ENCODE results near the gene STK38L. TPM values are rescaled to one million over a fixed set of nuclear protein-coding genes. Genes with fewer than 3 reads are reported as not detected.

Gene STK38L
- total RNA-seq, 1 donor, result 38.9 TPM

DNA sequence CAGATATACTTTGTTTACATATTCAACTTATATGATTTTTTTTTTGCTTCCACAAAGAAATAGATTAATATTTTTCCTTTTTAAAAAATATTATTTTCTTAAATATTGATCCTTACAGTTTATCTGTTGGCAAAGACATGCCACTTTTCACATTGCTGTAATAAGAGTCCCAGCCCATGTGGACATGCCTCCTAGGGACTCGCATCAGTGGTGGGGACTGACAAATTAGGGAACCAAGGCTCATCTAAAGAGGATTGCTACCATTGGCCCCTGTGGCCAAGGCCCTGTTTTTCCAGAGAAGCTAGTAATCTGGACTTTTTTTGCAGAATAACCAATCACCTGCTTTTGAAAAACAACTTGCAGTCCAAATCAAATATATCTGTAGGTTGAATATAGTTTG lies 60.8 kb downstream of the STK38L start:
- no peak overlapping the region for H3K4me3 ChIP-seq (ENCODE audit: low read depth, low read length)
- TF ChIP-seq, protein P1, sequence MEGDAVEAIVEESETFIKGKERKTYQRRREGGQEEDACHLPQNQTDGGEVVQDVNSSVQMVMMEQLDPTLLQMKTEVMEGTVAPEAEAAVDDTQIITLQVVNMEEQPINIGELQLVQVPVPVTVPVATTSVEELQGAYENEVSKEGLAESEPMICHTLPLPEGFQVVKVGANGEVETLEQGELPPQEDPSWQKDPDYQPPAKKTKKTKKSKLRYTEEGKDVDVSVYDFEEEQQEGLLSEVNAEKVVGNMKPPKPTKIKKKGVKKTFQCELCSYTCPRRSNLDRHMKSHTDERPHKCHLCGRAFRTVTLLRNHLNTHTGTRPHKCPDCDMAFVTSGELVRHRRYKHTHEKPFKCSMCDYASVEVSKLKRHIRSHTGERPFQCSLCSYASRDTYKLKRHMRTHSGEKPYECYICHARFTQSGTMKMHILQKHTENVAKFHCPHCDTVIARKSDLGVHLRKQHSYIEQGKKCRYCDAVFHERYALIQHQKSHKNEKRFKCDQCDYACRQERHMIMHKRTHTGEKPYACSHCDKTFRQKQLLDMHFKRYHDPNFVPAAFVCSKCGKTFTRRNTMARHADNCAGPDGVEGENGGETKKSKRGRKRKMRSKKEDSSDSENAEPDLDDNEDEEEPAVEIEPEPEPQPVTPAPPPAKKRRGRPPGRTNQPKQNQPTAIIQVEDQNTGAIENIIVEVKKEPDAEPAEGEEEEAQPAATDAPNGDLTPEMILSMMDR (IDR thresholded peaks at IDR 0.05; ENCODE audit: insufficient read depth, low read depth, low read length), result no peak
- DNase-seq (ENCODE audit: low read depth), result no peak

DNA sequence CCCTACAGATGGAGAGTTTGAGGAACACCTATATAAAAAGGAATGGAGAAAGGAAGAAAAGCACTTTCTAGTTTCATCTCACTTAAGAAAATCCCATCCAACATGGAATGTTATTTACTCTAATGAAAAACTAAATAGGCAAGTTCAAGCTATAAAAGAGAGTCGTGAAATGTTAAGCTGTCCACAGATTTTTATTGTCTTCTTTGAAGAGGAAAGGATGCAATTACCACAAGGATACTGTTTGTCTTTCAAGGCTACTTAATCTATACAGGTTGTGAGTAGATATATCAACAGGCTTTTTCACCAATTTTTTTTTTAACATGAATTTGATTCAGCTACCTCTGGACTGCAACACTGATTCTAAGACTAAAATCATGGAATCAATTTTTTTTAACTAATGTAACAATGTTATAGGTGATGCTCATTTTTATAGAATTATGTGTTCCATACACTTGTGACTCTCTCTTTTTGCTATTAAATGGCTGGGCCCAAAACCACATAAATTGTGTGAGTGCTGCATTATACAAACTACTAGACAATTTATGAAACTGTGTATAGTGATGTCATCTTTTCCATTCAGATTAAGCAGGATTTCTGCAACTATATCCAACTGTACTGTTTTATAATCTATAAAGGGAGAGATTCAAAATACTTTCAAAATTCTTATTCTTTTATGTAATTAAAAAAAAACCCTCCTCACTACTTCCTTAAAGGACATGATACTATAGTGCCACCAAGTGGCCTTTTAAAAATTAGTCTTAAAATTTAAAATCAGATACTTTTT lies 61.8 kb downstream of the STK38L start:
- H3K4me3 ChIP-seq (ENCODE audit: low read depth, low read length), result no peak overlapping the region
- DNase-seq (ENCODE audit: low read depth), result peak; percentile 73
- TF ChIP-seq, protein P1 (IDR thresholded peaks at IDR 0.05; ENCODE audit: insufficient read depth, low read depth, low read length), result peak; percentile 40

DNA sequence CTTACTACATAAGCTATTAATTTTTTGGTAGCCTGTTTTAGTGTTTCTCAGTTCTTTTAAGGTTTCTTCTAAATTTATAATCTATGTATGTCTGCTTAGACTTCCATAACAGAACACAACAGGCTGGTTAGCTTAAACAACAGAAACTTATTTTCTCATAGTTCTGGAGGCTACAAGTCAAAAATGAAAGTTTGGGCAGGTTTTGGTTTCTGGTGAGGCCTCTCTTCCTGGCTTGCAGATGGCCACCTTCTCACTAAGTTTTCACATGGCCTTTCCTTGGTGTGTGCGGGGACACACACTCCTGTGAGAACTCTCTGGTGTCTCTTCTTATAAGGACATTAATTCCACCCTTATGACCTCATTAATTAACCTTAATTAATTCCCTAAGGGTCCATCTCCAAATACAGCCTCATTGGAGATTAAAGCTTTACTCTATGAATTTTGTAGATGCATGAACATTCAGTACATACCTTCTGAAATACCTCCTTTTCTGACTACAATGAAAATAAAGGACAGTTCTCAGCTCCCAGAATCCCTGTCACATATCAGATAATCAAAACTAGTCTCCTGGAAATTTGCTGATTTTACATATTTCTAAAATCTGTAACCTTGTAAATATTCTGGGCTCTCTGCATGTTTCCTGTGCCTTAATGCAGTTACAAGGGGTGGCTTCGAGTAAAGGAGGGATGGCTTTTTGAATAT lies 65.4 kb downstream of the STK38L start:
- no peak for DNase-seq (ENCODE audit: low read depth)
- TF ChIP-seq, protein P1 (IDR thresholded peaks at IDR 0.05; ENCODE audit: insufficient read depth, low read depth, low read length), result no peak
- H3K4me3 ChIP-seq (ENCODE audit: low read depth, low read length), result no peak overlapping the region

DNA sequence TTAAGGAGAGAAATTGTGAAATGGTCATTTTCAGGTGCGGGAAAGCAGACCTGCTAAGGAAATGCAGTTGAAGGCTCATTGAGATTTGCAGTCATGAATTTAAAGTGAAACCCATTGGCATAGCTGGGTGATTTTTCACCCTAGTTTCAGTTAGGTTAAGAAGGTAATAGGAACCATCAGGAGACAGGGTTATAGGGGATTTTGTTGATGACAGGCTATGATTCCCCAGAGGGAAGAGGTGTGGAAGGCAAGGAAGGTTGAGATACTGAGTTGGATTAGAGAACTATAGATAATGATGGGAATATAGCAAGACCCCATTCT lies 65.9 kb downstream of the STK38L start:
- DNase-seq (ENCODE audit: low read depth), result no peak
- TF ChIP-seq, protein P1 (IDR thresholded peaks at IDR 0.05; ENCODE audit: insufficient read depth, low read depth, low read length), result no peak
- H3K4me3 ChIP-seq (ENCODE audit: low read depth, low read length), result no peak overlapping the region

DNA sequence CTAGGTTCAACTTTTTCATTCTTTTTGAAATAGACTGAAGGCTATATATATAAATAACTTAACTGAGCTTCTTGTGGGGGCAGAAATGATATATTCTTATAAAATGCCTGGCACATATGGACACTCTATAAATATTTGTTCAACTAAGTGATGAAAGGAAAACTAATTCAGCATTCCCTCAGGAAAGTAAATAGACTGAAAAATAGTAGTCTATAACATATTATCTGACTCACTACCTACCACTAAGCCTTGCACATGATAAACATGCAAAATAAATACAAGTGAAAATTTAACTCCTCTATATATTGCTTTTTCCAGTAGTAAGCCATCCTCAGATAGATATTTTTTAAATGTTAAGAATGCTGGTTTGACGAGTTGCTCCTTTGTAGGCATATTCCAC lies 72.9 kb downstream of the STK38L start:
- DNase-seq (ENCODE audit: low read depth), result no peak
- TF ChIP-seq, protein P1 (IDR thresholded peaks at IDR 0.05; ENCODE audit: insufficient read depth, low read depth, low read length), result no peak
- no peak overlapping the region for H3K4me3 ChIP-seq (ENCODE audit: low read depth, low read length)

DNA sequence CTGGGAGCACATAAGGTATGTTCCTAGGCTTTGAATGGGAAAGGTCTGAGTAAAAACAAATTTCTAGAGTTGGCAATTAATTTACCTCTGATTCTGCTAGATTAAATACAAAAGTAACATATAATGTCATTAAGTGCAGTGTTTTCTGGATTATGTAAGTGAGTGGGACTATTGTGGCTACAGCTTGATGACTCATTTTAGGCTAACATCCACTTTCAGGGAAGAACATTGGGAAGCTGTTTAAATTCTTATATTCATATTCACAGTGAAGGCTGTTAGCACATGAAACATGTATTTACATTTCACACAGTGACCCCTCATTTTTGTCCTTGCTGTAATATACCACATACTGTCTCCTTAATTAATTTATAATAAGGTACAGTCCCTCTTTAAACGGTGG lies 75.3 kb downstream of the STK38L start:
- TF ChIP-seq, protein P1 (IDR thresholded peaks at IDR 0.05; ENCODE audit: insufficient read depth, low read depth, low read length), result no peak
- H3K4me3 ChIP-seq (ENCODE audit: low read depth, low read length), result no peak overlapping the region
- peak; percentile 85 for DNase-seq (ENCODE audit: low read depth)

All from fibroblast of villous mesenchyme (primary cell).